ENCODE data around the gene RGL1. TPM values are rescaled to one million over a fixed set of nuclear protein-coding genes. Genes with fewer than 3 reads are reported as not detected.

RGL1 gene
- total RNA-seq, 1 experiment from 2014 or later, result 8.1 TPM

- no peak for DNase-seq (ENCODE audit: low read depth)
These were observed 16.5 kb downstream of the RGL1 start for GRCh38 chr1:183821309-183821888.

GRCh38 chr1:183821889-183822611 lies 17.1 kb downstream of the RGL1 start:
- DNase-seq (ENCODE audit: low read depth), result no peak

- no peak for DNase-seq (ENCODE audit: low read depth)
These were observed 19.4 kb downstream of the RGL1 start for GRCh38 chr1:183824291-183824690.

- no peak for DNase-seq (ENCODE audit: low read depth)
These were observed 22.9 kb downstream of the RGL1 start for GRCh38 chr1:183827801-183828200.

GRCh38 chr1:183830389-183830788 lies 25.5 kb downstream of the RGL1 start:
- DNase-seq (ENCODE audit: low read depth), result no peak

- DNase-seq (ENCODE audit: low read depth), result no peak
These were observed 26.4 kb downstream of the RGL1 start for GRCh38 chr1:183831311-183831710.

GRCh38 chr1:183832459-183832858 lies 27.5 kb downstream of the RGL1 start:
- no peak for DNase-seq (ENCODE audit: low read depth)

- no peak for DNase-seq (ENCODE audit: low read depth)
These were observed 29.6 kb downstream of the RGL1 start for GRCh38 chr1:183834568-183834967.

- DNase-seq (ENCODE audit: low read depth), result no peak
These were observed 31.7 kb downstream of the RGL1 start for GRCh38 chr1:183836598-183836997.

GRCh38 chr1:183837062-183837461 lies 32.1 kb downstream of the RGL1 start:
- no peak for DNase-seq (ENCODE audit: low read depth)

GRCh38 chr1:183838221-183838620 lies 33.3 kb downstream of the RGL1 start:
- no peak for DNase-seq (ENCODE audit: low read depth)

- peak; percentile 54 for DNase-seq (ENCODE audit: low read depth)
These were observed 35.2 kb downstream of the RGL1 start for GRCh38 chr1:183840140-183840539.

- DNase-seq (ENCODE audit: low read depth), result no peak
These were observed 36.6 kb downstream of the RGL1 start for GRCh38 chr1:183841550-183841949.

GRCh38 chr1:183841950-183842794 lies 37.3 kb downstream of the RGL1 start:
- peak; percentile 86 for DNase-seq (ENCODE audit: low read depth)

- no peak for DNase-seq (ENCODE audit: low read depth)
These were observed 37.9 kb downstream of the RGL1 start for GRCh38 chr1:183842795-183843144.

GRCh38 chr1:183844806-183845205 lies 39.9 kb downstream of the RGL1 start:
- DNase-seq (ENCODE audit: low read depth), result no peak

GRCh38 chr1:183845681-183846080 lies 40.8 kb downstream of the RGL1 start:
- DNase-seq (ENCODE audit: low read depth), result peak; percentile 18

- DNase-seq (ENCODE audit: low read depth), result no peak
These were observed 42.7 kb downstream of the RGL1 start for GRCh38 chr1:183847641-183848040.

GRCh38 chr1:183850852-183851251 lies 45.9 kb downstream of the RGL1 start:
- no peak for DNase-seq (ENCODE audit: low read depth)

GRCh38 chr1:183859119-183859518 lies 54.2 kb downstream of the RGL1 start:
- no peak for DNase-seq (ENCODE audit: low read depth)

- DNase-seq (ENCODE audit: low read depth), result no peak
These were observed 54.9 kb downstream of the RGL1 start for GRCh38 chr1:183859831-183860230.

- no peak for DNase-seq (ENCODE audit: low read depth)
These were observed 58.0 kb downstream of the RGL1 start for GRCh38 chr1:183862967-183863366.

GRCh38 chr1:183863852-183864251 lies 58.9 kb downstream of the RGL1 start:
- DNase-seq (ENCODE audit: low read depth), result no peak
